NCI-H2227 (cell line): ENCODE data around the gene TRIM9.

Experiments used
- DNase-seq: peaks from one replicate; lab custom pipeline; 2025; ENCODE audit not compliant: unreplicated experiment; lab: John Stamatoyannopoulos, UW

Gene TRIM9

DNA sequence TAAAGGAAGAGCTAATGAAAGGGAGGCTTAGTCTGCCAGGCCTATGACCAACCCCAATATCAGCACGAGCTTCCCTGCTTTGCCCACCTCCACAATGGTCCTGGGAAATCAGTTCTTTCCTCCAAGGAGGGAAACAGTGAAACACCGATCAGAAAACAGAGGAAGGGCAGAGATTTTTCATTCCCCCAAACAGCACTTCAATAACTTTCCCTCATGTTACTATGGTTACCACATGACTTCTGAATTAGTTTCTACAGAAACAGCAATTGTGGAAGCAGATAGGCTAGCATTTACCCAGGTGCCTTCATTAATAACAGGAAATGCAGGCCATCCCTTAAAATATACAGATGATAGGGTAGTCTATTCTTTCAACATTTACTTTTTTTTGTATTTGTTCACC lies 35.9 kb downstream of the TRIM9 start:
- no peak for DNase-seq

DNA sequence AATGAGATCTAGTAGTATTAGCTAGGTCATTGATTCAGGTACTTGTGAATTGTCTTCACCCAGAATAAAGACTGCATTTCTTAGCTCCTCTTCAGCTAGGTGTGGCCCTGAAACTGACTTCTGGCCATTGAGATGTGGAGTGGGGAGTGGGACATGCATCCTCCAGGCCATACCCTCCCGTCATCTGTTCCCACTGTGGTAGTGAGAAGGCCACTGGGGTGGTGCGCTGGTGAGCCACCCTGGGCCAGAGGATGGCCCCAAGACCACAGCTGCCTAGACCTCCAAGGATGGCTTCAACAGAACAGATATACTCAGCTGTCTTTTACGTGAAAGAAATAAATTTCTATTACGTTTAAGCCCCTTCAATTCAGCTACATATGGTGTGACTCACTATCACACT lies 36.5 kb downstream of the TRIM9 start:
- no peak for DNase-seq

DNA sequence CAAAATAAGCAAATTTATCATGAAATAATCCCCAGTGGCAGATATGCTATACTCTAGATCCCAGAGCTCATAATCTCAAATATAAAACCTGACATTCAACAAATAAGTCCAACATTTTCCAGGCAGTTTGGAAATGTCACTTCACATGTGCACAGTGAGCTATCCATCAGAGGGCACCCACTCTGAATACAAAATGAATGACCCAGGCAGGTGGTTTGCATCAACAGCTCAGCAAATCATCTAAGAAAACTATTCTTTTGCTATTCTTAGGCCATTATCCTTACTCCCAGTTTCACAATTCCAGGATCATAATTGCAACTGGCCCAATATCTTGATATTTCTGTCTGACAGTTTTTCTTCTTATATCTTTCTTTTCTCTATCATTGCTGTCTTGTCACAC lies 38.5 kb downstream of the TRIM9 start:
- no peak for DNase-seq

DNA sequence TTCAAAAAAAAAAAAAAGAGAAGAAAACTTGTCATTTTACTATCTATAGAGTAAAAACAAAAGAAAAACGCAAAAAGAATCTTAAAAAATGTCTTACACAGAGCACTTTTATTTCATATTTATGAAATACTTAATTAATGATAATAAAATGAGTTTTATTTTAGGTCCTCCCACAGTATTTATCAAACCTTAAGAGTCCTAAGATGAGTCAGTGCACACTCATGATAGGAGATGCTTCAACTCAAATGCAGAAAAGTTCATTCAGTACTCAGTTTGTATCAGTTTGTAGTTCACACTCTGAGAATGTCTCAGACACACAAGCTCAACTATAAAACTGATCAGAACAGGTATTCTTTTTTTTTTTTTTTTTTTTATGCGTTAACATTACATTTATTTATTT lies 41.7 kb downstream of the TRIM9 start:
- no peak for DNase-seq

DNA sequence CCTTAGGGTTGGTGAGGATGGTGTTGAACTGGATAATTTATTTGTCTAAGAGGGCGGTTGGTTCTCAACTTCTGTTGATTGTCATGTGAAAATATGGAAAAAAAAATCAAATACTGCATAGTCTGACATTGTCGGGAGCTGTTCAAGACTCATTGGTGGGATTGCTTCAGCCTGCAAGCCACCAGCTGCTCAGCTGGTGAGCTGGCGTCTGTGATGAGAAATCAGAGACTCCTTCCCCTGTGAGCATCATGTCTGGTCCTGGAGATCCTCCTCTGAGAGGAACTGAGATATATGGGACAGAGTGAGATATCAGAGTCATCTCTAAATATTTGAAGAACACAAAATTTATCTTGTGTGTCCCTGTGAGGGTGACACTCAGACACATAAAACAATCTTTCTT lies 49.9 kb downstream of the TRIM9 start:
- DNase-seq: no peak

DNA sequence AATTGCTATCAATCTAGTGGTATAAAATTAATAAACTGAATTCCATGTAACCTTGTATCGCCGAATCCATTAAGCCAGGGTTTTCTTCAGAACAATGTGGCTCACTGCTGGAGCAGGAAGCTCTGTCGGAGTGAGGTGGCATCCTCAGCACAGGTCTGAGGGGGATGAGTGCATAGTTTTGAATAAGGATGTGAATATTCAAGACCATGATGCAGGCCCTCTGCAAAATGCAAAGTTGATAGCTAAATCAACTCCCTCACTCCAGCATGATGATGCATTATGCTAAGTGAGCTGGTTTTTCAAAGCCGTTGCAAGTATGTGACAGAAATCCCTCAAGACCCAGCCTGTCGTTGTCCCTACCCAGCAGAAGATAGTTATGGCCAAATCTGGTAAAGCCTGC lies 53.0 kb downstream of the TRIM9 start:
- DNase-seq: peak; percentile 38

DNA sequence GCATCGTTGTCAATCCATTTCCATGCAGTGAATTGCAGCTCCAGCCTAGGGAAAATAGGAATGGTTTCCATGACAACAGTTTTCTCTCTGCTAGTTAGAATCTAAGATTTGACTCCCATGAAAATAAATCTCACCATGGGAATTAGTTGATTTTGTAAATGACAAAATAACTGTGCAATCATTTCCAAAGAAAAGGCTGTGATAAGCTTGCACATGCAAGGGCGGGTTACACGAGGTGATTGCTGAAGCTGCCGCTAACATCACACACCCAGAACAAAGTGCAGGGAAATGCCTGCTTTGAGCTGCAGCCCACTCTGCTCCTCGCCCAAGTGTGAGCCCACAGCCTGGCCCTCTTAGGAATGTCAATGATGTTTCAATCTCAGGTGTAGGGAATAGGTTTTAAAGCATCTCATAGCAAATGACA lies 53.8 kb downstream of the TRIM9 start:
- DNase-seq: peak; percentile 66

DNA sequence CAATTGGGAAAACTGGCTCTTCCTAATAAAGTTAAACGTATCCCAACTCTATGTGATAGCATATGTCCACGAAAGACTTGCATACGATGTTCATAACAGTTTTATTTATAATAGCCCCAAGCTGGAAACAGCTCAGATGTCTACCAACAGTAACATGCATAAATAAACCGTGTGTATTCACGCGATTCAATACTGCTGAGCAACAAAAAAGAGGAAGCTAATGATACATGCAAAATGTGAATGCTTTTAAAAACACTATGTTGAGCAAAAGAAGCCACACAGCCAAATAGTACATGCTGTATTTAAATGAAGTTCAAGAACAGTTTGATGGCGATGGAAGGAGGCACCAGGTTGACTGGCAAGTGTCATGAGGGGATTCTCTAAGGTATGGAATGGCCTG lies 55.7 kb downstream of the TRIM9 start:
- DNase-seq: no peak

DNA sequence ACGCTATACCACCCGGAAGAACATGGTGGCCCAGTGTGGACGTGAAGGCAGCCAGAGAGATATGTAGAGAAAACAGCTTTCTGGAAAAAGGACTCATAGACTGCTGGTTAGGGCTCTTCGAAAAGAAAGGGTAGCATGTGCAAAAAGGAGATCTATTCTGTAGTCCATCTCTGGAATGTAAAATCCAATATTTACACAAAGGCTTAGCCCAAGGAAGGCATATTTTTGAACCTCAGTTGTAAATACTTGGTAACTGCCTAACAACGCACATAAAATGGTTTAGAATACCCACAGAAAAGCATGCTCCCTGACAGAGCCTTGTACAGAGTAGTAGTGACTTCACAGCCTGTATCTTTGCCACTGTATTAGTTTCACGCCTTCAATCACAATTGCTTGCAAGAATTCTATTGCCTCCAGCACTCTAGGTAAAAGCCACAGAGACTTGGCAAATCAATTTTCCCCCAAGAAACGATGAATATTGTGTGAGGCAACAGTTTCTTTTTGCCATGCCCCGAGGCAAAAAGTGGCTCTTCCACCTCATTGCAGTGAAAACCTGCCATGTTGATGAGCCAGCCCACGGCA lies 59.2 kb downstream of the TRIM9 start:
- DNase-seq: no peak

DNA sequence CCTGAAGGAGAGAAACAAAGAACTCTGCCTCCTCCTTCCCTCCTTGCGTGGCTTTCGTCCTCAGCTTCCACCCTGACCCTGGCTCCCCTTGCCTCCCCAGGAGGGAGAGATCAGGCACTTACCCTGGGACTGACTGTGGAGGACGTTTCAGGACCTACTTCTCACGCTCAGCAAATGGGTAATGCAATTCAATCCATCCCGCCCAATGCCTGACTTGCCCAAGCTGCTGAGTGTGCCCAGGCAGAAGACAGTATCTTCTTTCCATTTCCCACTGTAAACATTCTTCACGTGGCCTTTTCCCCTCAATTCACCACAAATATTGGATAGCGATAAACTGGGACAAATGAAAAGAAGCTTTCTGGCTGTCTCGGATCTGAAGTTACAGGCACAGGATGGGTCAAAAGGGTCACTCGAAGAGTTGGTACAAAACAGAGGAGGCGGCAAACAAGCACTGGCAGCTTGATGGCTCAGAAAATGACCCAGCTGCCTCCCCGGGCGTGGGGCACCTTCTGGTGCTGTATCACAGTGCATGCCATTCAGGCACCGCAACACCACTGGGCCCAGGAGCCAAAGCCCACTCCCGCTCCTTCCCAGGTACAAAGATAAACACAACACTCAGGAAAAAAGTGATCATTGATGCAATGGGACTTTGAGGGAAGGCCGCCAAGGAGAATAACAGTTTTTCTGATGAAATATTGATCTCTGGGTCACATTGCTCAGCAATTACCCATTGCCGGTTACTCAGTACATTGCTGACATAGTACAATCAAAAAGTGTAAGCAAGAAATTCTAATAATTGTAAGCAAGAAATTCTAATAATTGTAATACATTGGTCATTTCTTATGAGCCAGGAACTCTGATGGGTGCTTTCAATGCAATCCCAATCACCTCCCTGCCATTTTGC lies 65.8 kb downstream of the TRIM9 start:
- no peak for DNase-seq

DNA sequence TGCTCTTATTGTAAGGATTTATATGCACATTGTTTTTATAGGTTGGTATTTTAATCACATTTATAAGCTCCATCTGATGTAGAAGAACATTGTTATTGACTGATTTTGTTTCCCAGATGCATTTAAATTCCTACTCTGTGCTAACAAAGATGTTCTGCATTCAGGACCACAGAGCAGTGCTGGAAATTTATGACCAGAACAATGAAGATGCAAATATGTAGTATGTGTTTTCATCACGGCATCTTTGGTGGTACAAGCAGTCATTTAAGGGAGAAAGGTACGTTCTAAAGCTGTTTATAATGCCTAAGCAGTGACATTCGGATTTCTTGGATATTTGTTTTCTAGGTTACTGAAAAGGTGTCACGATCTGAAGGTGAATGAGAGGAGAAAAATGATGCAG lies 66.5 kb downstream of the TRIM9 start:
- no peak for DNase-seq

DNA sequence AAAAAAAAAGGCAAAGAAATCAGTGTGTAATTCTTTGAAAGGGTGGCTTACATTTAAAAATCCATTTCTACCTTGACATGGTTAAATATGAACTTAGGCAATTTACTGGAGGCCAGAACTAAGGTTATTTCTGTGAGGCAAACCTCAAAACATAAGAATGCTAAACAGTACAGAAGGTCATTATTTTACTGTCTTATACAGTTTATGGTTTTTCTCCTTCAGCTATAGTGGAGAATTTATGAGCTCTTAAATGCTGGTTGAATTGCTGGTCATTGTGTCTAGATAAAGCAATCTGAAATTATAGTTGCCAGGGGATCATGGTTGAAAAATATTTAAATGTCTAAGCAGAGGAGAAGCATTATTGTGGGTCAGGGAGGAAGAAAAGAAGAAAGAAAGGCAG lies 70.5 kb downstream of the TRIM9 start:
- peak; percentile 71 for DNase-seq

DNA sequence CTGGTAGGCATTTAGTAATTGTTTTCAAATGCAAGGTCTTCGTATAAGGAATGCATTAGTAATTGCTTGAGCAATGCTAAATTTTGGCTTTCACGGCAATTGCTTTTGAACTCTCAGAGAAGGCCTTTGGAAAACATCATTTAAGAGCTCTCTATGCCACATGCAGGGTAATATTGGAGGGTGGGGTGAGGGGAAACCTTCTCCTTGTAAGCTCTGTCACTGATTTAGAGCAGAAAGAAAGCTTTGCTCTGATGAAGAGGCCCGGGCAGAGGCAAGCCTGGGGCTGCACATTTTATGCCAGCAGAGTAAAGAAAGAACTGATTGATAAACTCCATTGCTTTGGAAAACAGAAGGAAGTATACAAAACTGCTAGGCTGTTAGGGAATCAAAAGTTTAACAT lies 70.9 kb downstream of the TRIM9 start:
- peak; percentile 68 for DNase-seq

DNA sequence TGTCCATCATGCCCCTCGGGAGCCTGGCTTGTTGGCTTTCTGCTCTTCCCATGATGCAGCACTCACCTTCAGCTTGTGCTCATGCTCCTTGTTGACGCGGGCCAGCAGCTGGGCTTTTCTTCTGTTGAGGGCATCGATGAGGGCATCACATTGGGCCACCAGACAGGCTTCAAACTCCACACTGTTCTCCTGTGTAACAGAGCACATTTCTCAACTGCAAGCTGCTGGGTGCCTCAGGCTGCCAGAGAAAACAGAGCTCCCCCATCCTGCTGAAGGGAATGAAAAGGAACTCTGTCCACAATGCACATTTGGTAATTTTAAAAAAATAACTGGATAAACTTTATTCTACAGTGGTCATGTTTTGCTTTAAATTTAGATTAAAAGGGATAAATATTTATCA lies 72.1 kb downstream of the TRIM9 start:
- no peak for DNase-seq

DNA sequence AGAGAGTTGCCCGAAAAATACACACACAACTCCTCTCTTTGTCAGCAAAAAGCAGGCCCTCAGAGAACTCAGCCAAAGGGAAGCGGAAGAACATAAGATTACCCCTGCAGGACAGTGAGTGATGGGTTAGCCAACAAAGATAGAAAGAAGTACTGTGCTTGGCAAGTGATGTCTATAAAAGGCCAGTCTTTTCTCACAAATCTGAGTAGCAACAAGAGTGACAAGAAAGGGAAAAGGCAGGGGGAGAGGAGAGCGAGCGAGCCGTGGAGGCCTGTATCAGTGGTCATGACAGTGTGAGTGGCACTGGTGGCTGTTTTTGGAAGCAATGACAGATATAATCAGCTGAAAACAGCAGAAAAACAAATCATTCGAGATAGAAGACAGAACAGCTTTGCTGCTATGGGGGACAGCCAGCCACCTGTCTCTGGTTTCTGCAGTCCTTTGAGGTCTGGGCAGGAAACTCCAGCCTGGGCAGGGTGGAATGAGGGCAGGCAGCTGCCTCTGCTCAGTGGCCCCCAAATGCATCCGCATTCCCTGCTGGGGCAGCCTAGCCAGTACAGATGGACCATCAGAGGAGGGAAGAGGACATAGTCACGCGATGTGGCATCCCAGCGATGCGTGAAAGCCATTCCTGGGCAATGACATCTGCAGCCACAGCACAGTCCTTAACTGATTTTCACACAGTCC lies 74.7 kb downstream of the TRIM9 start:
- no peak for DNase-seq

DNA sequence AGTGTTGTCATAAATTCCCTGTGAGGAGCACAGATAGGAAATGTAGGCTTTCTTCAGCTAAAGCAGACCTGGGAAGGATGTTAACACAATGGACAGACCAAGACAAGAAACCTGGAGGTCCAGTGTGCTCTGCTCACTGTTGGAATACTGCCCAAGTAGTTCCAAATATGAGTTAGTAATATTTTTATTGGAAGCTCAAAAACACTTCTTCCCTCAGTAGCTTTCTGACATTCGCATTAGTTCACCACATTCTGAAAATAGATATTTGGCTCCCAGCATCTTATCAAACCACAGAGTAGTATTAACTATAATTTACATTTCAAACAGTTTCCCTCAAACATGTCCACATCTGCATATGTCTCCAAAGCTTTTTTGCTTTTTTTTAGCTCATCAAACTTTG lies 75.8 kb downstream of the TRIM9 start:
- DNase-seq: no peak

DNA sequence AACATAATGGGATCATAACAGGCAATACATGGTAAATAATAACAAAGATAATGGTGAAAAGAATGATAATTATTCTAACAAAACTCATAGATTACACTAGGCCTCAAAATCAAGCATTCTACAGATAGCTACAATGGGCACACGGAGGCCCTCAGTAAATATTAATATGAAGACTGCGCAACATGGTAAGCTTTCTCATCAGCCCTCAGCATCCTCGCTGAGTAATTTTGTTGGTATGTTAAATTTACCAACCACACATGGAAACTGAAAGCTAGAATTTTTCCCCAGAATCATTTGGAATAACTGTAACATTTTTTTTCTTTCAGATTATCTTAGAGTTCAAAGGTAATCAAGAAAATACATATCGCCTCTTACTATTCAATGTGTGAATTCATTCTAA lies 76.4 kb downstream of the TRIM9 start:
- DNase-seq: no peak

DNA sequence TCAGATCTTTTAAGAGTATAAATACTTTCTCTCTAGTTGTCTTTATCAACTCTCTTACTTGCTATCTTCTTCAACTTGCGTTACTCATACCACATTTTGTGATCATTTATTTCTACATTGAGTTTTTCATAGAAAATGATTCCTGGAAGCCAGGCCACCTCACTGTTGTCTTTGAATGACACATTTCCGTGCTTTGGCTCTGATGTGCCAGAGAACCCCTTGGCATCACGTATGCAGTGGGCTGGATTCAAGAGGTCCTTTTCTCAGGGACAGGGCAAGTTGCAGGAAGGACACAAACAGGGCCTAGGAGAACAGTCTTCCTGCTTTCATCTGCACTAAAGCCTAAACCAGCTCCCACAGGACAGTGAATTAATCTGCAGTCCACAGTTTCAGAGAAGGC lies 80.3 kb downstream of the TRIM9 start:
- DNase-seq: no peak

DNA sequence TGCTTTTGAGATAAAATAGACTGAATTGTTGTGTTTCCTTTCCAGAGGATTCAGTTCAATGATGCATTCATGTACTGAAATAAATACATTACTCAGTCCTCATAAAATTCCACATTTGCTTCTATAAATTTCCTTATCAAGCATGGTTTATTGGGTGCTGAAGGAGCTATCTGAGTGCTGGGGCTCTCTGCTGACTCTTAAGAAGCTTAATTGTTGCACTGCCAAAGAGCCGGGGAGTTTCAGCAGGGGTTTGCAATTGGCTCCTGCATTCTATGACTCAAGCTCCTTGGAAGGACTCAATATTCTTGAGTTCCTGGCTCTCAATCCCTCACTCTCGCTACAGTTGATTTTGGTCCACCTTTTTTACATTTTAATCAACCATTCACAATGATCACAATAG lies 80.8 kb downstream of the TRIM9 start:
- DNase-seq: no peak

DNA sequence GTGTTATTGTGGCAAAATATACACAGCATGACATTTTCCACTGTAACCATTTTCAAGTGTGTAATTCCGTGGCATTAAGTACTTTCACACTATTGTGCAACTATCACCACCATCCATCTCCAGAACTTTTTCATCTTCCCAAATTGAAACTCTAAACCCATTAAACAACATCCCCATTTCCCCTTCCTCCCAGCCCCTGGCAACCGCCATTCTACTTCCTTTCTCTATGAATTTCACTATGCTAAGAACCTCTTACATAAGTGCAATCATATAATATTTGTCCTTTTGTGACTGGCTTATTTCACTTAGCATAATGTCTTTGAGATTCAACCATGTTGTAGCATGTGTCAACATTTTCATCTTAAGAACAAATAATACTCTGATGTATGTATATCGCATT lies 82.8 kb downstream of the TRIM9 start:
- no peak for DNase-seq

DNA sequence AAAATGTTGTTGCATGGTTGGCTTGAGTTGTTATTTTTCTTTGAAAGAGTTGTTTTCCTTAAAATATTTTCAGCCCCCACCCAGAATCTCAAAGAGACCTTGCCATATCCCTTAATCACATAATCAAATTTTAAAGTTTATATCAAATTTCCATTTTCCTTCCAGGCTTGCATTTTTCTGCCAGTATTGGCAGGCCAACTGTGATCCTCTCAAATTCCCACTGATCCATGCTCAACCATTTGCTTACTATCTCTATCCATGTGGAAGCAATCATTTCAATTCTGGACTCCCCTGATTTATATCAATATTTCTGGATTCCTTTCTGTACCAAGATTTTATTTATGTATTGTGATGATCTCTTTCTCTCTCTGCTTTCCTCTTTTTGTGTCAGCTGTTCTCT lies 86.5 kb downstream of the TRIM9 start:
- DNase-seq: no peak

DNA sequence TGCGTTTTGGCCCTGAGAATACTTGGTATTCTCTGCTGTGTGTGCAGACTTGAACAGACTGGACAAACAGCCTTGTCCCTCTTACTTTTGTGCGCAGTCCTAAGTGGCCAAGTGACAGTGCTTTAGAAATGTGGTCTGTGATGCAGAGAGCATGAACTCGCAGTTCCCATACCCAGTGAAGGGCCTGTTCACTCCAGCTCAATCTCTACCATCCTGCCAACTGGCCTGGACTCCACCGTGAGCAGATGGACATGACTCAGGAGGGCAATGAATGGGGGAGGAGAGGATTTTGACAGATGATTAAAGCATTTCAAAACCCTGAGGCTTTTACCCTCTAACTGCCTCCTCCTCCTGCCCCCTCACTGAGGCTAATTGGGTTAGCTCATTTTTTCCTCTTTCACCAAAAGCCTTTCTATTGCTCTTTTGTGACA lies 88.1 kb downstream of the TRIM9 start:
- DNase-seq: peak; percentile 55
